ENCODE results near the gene GALNT14. TPM values are rescaled to one million over a fixed set of nuclear protein-coding genes. Genes with fewer than 3 reads are reported as not detected.

GALNT14 gene
- total RNA-seq, 3 donors from 2014 or later (not counting 1 experiment from before 2014, with no cell fraction given): 0.68 TPM; not detected in 2

- Mint-ChIP-seq H3K4me3 (no peak overlapping the region), H3K27ac (no peak overlapping the region), H3K27me3 (ENCODE audit: low read depth in 2 of 2) (no peaks in the 10 kb centered on the region), H3K36me3 (no peaks in the 10 kb centered on the region), H3K4me1 (no peaks in the 10 kb centered on the region), H3K9me3 (no peaks in the 10 kb centered on the region)
- no peaks in the 10 kb centered on the region for H3K4me1 ChIP-seq (ENCODE audit: control insufficient read depth, insufficient read depth, low read length)
- TF ChIP-seq CTCF (IDR thresholded peaks at IDR 0.05): no peak
- no peak overlapping the region for H3K27ac ChIP-seq (ENCODE audit: low read length)
- no peaks in the 10 kb centered on the region for H3K36me3 ChIP-seq (ENCODE audit: control insufficient read depth, insufficient read depth, low read length)
- H3K4me3 ChIP-seq (ENCODE audit: low read length): no peak overlapping the region
- WGBS (ENCODE audit: insufficient coverage): 95% methylated on average over 2 of the region's 2 CpGs
- ATAC-seq: no peak
- no peak for DNase-seq
- intact Hi-C loops (cut with micrococcal nuclease): no loop called here
- H3K27me3 ChIP-seq (ENCODE audit: control insufficient read depth, insufficient read depth, low read length): no peaks in the 10 kb centered on the region
- no peaks in the 10 kb centered on the region for H3K9me3 ChIP-seq (ENCODE audit: control insufficient read depth, insufficient read depth, low read length)
These were observed 148.1 kb downstream of the GALNT14 start for GRCh38 chr2:30990176-30990575.

- H3K27me3 Mint-ChIP-seq (ENCODE audit: low read depth in 2 of 2): no peaks in the 10 kb centered on the region
- WGBS (ENCODE audit: insufficient coverage): 77% methylated on average over 1 of the region's 1 CpG
- ATAC-seq: no peak
- no peak overlapping the region for H3K27ac ChIP-seq (ENCODE audit: low read length)
- no peak for DNase-seq
- H3K4me1 ChIP-seq (ENCODE audit: control insufficient read depth, insufficient read depth, low read length): no peaks in the 10 kb centered on the region
- no peak overlapping the region for H3K27ac Mint-ChIP-seq
- no peak overlapping the region for H3K4me3 Mint-ChIP-seq
- intact Hi-C loops (cut with micrococcal nuclease): no loop called here
- H3K4me3 ChIP-seq (ENCODE audit: low read length): no peak overlapping the region
- TF ChIP-seq CTCF (IDR thresholded peaks at IDR 0.05): no peak
- no peaks in the 10 kb centered on the region for H3K36me3 ChIP-seq (ENCODE audit: control insufficient read depth, insufficient read depth, low read length)
- no peaks in the 10 kb centered on the region for H3K4me1 Mint-ChIP-seq
- no peaks in the 10 kb centered on the region for H3K36me3 Mint-ChIP-seq
- no peaks in the 10 kb centered on the region for H3K27me3 ChIP-seq (ENCODE audit: control insufficient read depth, insufficient read depth, low read length)
- H3K9me3 Mint-ChIP-seq: no peaks in the 10 kb centered on the region
- H3K9me3 ChIP-seq (ENCODE audit: control insufficient read depth, insufficient read depth, low read length): no peaks in the 10 kb centered on the region
These were observed 148.5 kb downstream of the GALNT14 start for GRCh38 chr2:30989746-30990145.

GRCh38 chr2:30987566-30987965, 150.7 kb downstream of the GALNT14 start:
- H3K27ac Mint-ChIP-seq: no peak overlapping the region
- TF ChIP-seq CTCF (IDR thresholded peaks at IDR 0.05): no peak
- 92% methylated on average over 6 of the region's 6 CpGs for WGBS (ENCODE audit: insufficient coverage)

GRCh38 chr2:30986231-30986580, 152.0 kb downstream of the GALNT14 start:
- no peak overlapping the region for H3K27ac ChIP-seq (ENCODE audit: low read length)
- Mint-ChIP-seq H3K27ac (no peak overlapping the region), H3K27me3 (ENCODE audit: low read depth in 2 of 2) (peaks cover 0 to 2% of the 10 kb centered on the region in 2 donors), H3K4me1 (no peaks in the 10 kb centered on the region), H3K36me3 (no peaks in the 10 kb centered on the region), H3K9me3 (no peaks in the 10 kb centered on the region), H3K4me3 (no peak overlapping the region)
- no peaks in the 10 kb centered on the region for H3K9me3 ChIP-seq (ENCODE audit: control insufficient read depth, insufficient read depth, low read length)
- no peaks in the 10 kb centered on the region for H3K4me1 ChIP-seq (ENCODE audit: control insufficient read depth, insufficient read depth, low read length)
- no peaks in the 10 kb centered on the region for H3K27me3 ChIP-seq (ENCODE audit: control insufficient read depth, insufficient read depth, low read length)
- no peak for ATAC-seq
- 82% methylated on average over 4 of the region's 5 CpGs for WGBS (ENCODE audit: insufficient coverage)
- no peak for TF ChIP-seq CTCF (IDR thresholded peaks at IDR 0.05)
- H3K36me3 ChIP-seq (ENCODE audit: control insufficient read depth, insufficient read depth, low read length): no peaks in the 10 kb centered on the region
- H3K4me3 ChIP-seq (ENCODE audit: low read length): no peak overlapping the region
- no peak for DNase-seq
- intact Hi-C loops (cut with micrococcal nuclease): no loop called here

More at GRCh38 chr2:30987566-30987965, 150.7 kb downstream of the GALNT14 start:
- no peak overlapping the region for H3K4me3 Mint-ChIP-seq
- no peaks in the 10 kb centered on the region for H3K4me1 ChIP-seq (ENCODE audit: control insufficient read depth, insufficient read depth, low read length)
- no peaks in the 10 kb centered on the region for H3K4me1 Mint-ChIP-seq
- H3K27me3 ChIP-seq (ENCODE audit: control insufficient read depth, insufficient read depth, low read length): no peaks in the 10 kb centered on the region
- no peaks in the 10 kb centered on the region for H3K9me3 ChIP-seq (ENCODE audit: control insufficient read depth, insufficient read depth, low read length)
- H3K27ac ChIP-seq (ENCODE audit: low read length): no peak overlapping the region
- H3K36me3 ChIP-seq (ENCODE audit: control insufficient read depth, insufficient read depth, low read length): no peaks in the 10 kb centered on the region
- intact Hi-C loops (cut with micrococcal nuclease): no loop called here
- ATAC-seq (no peak), DNase-seq (no peak)
- no peaks in the 10 kb centered on the region for H3K27me3 Mint-ChIP-seq (ENCODE audit: low read depth in 2 of 2)
- no peak overlapping the region for H3K4me3 ChIP-seq (ENCODE audit: low read length)
- no peaks in the 10 kb centered on the region for H3K36me3 Mint-ChIP-seq
- H3K9me3 Mint-ChIP-seq: no peaks in the 10 kb centered on the region
